GM18498 (cell line): Measurements from ENCODE around the gene RPL21.
"Not testable (repeated sequence)": the region's sequence is repeated elsewhere in the genome, so short reads cannot be mapped to it uniquely, and the experiment has no call there.

Experiments used
- ATAC-seq: cut with Tn5 transposase; IDR thresholded peaks from one replicate; pipeline ENCODE4 v1.9.1; 2021; ENCODE audit warnings: mild to moderate bottlenecking, moderate library complexity; ENCODE audit not compliant: unreplicated experiment

The RPL21 gene

DNA sequence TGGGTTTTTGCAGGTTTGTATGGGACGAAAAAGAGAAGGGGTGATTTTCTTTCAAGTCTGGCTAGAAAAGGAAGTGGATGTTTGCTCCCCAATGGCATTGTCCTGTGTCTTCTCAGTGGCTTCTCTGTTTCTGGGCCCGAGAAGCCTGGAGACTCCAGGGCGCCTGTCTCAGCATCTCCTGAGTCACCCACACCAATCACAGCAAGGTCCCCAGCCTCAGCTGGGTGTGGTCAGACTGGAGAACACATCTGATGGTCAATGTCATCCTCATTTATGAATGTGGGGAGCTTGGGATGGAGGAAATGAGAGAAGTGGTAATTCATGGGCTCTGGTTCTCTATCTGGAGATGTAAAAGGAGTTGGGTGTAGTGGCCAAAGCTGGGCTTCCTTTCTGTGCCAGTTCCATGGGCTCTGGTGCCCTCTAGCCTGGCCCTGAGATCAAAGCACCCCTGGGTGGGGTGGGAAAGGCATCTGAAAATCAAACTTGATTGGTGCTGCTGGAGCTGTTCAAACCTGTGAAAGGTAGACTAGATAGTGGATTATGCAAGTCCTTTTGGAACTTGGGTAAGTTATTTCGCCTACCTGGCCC lies 32.6 kb downstream of the RPL21 start:
- ATAC-seq, result no peak

DNA sequence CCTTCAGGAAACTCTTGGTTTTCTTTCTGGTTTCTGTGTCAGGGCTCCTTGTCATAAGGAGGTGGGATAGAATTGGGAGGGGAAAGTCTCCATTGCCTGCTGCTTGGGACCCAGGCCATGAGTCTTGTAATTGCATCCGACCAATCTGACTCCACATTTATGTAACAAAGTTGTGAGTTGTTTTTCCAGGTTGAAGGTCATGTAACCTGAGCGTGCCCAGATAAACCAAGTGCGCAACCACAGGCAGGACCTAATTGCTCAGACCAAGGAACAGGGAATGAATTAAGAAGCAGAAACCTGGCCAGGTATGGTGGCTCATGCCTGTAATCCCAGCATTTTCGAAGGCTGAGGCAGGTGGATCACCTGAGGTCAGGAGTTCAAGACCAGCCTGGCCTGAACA lies 37.0 kb downstream of the RPL21 start:
- no peak for ATAC-seq

DNA sequence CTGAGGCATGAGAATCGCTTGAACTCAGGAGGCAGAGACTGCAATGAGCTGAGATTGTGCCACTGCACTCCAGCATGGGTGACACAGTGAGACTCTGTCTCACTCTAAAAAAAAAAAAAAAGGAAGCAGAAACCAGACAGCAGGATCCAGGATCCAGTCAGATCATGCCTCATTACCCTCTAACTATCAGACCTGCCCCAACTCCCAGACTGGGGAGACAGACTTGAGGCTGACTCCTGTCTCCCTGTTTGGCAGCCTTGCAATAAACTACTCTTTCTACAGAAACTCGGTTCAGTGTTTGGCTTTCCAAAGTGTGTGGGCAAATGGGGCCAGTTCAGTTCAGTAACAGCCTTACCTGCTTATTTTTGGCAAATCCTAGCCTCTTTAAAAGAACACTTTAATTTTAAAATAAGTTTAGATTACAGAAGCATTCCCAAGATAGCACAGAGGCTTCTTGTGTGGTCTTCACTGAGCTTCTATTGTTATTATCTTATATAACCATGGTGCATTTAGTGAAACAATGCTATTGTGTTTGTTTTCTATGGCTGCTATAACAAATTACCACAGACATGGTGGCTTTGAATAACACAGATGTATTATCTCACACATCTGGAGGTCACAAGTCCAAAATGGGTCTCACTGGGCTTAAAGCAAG lies 37.8 kb downstream of the RPL21 start:
- ATAC-seq, result no peak

DNA sequence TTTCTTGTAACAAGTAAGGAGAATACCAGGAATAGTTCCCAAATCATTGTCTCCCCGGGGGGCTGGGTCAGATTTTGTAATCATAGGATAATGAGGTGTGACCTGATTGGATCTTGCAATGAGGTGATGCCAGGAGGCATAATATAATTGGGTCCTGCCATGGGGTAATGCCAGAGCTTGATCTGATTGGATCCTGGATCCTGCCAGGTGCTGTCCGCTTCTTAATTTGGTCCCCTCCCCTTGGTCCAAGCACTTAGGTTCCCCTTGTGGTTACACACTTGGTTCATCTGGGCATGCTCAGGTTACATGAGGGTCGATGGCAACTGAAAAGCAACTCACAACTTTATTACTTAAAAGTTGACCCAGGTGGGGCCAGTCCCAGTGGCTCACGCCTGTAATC lies 39.4 kb downstream of the RPL21 start:
- no peak for ATAC-seq

DNA sequence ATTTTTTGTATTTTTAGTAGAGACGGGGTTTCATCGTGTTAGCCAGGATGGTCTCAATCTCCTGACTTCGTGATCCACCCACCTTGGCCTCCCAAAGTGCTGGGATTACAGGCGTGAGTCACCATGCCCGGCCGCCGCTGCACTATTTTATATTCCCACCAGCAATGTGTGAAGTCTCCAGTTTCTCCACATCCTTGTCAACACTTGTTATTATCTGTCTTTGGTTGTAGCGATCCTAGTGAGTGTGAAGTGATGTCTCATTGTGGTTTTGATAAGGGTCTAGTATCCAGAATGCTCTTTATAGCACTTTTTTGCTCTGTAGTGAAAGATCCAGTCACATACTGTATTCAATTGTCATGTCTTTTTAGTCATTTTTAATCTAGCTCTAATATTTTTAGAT lies 40.6 kb downstream of the RPL21 start:
- ATAC-seq, result not testable (repeated sequence)

DNA sequence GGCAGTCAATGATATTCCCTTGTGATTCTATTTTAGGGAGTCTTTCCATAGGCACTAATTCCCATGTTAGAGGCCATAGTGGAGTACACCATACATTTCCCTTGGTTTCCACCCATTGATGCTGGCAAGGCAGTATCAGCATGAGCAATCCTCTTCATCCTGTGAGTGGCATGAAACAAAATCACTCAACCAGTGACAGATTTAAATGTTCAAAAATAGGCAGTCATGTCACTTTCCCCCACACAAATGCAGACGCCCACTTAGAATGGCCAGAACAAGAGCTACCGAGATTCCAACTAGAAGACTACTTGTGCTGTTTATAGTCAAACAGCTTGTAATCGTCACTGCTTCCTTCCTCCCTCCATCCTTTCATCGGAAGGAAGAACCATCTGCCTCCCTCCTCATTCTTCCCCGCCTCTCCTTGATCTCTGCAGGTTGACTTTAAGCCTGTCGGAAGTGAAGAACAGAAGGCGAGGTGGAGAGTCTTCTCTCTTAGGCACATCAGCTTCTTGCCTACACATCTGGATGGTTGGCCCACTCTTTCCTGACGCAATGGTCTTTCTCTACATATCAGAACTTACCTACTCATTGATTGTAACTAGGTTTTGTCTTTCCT lies 41.8 kb downstream of the RPL21 start:
- no peak for ATAC-seq

DNA sequence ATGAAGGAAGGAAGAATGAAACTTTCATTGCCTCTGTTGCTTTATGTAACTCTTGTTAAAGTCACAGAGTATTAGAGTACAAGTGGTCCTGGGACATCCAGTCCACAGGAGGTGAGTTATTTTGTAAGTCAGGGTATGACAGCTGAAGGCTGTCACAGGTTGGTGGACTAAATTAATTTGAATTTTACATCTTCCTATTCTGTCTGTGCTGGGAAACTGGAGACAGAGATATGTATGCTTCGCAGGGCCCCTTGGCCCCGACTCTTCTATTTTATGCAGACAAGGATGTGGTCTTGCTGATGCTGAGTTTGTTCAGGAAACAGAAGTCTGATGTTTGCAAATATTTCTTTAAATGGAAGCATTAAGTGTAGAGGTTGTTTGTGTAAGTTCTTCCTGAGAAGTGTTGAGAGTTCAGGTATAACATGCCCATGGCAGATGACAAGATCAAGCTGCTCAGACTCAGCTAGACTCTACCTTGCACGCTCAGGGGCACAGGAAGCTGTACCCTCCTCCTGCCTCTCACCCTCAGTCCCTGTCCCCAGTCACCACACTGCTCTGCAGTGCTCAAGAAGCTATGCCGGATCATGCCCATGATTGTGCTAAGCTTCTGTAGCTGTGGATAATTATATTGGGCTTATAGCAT lies 42.6 kb downstream of the RPL21 start:
- ATAC-seq, result no peak

DNA sequence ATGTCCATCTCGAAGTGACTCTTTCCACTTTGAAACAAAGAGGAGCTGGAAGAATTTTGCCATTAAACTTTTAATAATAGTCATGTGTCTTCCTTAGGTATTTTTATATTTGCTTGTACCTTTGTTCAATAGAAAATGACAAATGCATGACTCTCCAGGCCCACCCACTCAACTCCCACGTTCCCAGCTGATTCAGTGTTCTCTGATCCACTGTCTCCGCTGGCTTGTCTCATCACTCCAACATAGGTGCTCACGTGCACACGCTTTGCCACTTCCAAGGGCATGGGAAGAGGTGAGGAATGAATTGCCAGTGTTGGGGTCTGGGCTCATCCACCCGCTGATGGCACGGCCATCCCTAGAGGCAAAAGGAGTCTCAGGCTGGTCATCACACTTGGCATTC lies 43.7 kb downstream of the RPL21 start:
- no peak for ATAC-seq

DNA sequence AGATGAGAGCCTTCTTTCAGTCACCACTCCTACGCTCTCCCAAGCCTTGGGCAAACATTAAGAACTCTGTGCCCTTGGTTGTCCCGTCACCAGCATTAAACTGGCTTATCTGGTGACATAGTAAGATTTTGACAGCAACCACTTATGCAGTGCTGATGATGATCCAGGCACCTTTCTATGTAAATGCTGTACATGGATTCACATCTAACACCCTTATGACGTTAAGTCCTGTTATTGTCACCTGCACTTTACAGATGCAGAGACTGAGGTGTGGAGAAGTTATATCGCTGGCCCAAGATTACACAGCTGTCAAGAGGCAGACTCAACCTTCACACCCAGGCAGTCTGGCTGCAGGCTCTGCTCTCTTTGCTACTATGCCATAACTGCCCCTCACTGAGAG lies 44.3 kb downstream of the RPL21 start:
- no peak for ATAC-seq

DNA sequence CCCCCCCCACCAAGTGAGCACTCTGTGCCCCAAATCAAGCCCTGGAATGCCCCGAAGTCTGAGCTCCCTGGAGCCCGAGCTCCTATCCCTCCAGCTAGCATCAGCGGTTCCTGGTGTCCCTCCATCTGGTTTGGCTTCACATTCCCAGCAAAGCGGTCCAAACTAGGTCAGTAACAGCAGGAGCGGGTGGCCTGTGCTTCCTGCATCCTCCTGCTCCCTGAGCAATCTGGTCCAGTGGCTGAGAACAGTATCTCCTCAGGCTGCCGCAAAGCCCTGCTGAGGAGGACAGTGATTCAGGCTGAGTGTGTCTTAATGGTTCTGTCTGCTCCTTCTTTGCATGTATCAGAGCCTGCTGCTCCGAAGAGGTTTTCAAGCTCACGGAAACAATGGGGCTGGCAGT lies 45.1 kb downstream of the RPL21 start:
- ATAC-seq, result no peak

DNA sequence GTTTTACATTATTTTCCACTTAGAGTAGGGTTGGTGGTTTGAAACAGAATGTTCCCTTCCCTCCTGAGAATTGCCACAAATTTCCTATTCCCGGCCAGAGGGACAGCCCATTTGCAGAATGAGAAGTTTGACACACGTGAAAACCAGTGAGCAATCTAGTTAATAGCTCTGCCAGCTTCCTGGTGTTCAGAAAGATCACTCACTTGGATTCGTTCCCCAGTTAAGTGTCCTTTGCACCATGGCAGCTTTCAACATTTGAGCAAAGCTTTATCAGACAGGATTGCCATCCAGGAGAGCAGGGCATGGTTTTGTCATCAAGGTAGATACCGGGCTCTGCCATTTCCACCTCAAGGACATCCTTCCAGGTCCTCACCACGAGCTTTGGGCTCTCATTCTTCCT lies 47.5 kb downstream of the RPL21 start:
- ATAC-seq, result no peak

DNA sequence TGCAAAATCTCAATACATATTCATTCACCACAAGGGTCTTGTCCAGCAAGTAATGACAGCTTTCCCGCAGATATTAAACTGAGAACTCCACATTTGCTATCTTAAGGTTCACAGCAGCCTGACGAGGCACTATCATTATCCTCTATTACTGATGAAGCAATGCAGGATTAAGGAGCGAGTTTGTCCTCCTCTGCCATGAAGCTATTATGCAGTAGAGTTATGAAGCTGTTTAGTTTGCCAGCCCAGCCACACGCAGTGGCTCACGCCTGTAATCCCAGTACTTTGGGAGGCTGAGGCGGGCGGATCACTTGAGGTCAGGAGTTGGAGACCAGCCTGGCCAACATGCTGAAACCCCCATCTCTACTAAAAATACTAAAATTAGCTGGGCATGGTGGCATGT lies 49.0 kb downstream of the RPL21 start:
- not testable (repeated sequence) for ATAC-seq

DNA sequence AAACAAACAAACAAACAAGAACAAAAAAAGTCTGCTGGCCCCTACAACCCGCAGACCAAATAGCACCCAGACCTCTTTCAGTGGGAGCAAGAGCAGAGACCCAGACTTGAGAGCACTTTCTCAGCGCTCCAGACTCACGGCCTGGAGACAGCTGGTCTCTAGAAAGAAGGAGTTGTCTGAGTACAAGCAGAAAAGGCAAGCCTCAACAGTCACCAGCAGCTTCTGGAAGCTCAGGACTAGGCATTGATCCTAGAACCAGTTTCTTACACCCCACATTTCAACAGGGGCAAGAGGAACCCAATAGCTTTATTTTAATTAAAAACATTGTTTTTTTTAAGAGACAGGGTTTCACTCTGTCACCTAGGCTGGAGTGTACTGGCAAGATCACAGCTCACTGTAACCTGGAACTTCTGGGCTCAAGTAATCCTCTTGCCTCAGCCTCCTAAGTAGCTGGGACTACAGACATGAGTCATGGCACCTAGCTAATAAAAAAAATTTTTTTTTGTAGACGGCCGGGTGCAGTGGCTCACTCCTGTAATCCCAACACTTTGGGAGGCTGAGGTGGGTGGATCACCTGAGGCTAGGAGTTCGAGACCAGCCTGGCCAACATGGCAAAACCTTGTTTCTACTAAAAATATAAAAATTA lies 49.7 kb downstream of the RPL21 start:
- no peak for ATAC-seq

DNA sequence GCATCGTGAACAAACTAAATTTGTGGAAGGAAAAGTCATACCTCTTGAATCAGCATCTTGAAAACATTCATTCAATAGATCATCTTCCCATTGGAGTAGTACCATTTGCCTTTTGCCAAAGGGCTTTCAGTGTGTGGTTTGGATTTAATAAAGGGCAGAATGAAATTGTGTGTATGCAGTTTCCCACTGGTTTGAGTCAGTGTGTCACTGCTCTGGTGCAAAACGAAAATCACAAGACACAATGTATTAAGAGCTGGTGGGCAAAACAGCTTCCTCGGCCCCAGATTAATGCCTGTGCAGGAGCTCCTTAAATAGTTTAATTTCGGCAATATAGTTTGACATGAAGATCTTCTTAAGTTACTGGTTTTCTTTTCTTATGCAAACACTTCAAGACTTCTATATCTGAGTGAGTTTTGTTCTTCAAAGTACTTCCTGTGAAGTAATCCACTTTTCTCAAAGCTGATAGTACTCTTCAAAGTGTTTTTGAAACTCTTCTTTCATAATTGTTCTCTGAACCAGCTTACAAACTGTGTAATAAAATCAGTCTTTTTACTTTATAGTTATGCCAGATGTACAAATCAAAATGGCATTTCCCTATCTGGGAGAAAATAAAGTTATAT lies 51.4 kb downstream of the RPL21 start:
- ATAC-seq, result no peak

DNA sequence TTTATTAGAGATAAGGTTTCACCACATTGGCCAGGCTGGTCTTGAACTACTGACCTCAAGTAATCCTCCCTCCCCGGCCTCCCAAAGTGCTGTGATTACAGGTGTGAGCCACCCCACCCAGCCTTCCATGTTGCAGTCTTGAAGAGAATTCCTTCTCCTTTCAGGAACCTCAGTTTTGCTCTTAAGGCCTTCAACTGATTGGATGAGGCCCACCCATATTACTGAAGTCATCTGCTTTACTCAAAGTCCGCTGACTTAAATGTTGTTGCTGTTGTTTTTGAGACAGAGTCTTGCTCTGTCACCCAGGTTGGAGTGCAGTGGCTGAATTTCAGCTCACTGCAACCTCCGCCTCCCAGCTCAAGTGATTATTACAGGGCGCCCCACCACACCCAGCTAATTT lies 52.7 kb downstream of the RPL21 start:
- no peak for ATAC-seq

DNA sequence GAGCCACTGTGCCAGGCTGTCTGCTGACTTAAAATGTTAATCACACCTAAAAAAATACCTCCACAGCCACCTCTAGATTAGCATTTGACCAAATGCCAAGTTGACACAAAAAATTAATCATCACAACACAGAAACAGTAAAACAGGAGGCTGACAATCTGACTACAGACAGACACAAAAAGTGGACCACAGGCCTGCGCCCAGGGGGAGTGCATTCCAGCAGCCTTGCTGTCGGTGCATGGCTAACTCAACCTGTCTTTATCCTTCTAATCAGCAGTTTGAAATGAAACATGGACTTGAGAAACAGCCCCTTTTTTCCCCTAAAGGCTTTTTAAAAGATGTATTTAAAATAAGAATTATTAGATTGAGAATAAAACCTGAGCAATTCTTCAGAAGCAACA lies 53.3 kb downstream of the RPL21 start:
- ATAC-seq, result no peak
